ENCODE data around the gene CALN1.

DNA sequence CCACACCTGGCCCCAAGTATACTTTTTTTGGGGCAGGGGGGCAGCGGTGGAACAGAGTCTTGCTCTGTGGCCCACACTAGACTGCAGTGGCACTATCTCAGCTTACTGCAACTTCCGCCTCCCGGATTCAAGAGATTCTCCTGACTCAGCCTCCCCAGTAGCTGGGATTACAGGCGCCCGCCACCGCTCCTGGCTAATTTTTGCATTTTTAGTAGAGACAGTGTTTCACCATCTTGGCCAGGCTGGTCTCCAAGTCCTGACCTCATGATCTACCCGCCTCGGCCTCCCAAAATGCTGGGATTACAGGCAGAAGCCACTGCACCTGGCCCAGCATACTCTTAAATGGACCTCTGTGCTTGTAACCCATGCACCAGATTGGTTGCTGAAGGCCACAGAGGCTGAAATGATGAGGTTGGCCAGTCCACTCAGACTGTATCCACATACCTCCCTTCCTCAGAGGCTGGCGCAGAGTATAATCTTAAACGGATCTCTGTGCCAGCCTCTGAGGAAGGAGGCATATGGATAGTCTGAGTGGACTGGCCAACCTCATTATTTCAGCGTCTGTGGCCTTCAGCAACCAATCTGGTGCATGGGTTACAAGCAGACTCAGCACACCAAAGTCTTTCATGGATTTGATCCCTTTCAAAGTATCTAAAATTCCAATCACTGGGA lies 3.0 kb downstream of the CALN1 start:
- no peak for TF ChIP-seq POLR2A (IDR thresholded peaks at IDR 0.05)
- TF ChIP-seq, protein P1, sequence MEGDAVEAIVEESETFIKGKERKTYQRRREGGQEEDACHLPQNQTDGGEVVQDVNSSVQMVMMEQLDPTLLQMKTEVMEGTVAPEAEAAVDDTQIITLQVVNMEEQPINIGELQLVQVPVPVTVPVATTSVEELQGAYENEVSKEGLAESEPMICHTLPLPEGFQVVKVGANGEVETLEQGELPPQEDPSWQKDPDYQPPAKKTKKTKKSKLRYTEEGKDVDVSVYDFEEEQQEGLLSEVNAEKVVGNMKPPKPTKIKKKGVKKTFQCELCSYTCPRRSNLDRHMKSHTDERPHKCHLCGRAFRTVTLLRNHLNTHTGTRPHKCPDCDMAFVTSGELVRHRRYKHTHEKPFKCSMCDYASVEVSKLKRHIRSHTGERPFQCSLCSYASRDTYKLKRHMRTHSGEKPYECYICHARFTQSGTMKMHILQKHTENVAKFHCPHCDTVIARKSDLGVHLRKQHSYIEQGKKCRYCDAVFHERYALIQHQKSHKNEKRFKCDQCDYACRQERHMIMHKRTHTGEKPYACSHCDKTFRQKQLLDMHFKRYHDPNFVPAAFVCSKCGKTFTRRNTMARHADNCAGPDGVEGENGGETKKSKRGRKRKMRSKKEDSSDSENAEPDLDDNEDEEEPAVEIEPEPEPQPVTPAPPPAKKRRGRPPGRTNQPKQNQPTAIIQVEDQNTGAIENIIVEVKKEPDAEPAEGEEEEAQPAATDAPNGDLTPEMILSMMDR (IDR thresholded peaks at IDR 0.05), result no peak
